ENCODE measurements around the gene ASAP3.

Gene ASAP3

DNA sequence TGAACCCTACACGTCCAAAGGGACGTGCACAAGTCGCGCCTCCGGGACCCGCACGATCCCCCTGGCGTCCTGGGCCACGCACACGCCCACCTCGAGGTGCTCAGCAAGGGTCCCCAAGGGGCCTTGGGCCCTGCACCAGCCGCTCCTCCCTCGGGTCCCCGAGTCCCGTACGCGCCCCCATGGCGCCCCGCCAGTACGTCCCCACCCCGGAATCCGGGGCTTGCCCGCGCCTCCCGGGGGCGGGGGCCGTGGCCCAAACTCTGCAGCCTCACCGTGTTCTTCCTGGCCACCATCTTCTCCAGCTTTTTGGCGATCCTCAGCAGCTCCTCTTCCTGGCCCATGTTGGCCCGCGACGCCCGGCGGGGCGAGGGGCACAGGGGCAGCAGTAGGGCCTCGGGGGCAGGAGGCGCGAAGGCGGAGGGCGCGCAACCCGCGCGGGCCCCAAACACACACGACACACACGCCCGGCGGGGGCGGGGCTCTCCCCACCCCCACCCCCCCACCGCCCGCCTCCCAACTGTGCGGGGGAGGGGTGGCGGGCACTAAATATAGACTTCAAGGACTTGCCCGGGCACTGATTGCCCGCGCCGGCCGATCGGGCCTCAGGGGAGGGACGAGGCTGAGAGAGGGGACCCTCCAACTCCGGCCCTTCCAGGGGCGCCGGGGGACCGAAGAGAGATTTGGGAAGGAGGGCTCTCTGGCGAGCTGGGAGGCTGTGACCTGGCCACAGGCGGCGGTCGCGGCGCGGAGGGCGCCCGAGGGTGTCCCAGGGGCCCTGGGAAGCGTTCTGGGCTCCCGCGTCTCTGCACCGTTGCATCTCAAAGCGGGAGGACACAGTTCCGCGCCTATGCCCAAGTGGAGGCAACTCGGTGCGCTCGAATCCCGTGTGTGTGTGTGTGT is 59.4 kb downstream of the ASAP3 start, which contains the start of gene TCEA3:
TSS of gene TCEA3 (minus strand) at position 456 of the 900 bp plus-strand sequence. CDS start at position 341, 115 bp downstream.
- H3K4me1 ChIP-seq (ENCODE audit: low read length): no peaks in the 10 kb centered on the region
- H3K9ac ChIP-seq (ENCODE audit: low read length): no peak within 1 kb of the TSS
- no peak within 1 kb of the TSS for H2AFZ ChIP-seq (ENCODE audit: low read depth, low read length)
- no peaks in the 10 kb centered on the region for H3K9me3 ChIP-seq (ENCODE audit: insufficient read depth, low read length)
- H4K20me1 ChIP-seq (ENCODE audit: insufficient read depth, low read length): no peaks in the 10 kb centered on the region
- H3K27ac ChIP-seq (ENCODE audit: low read length): no peak within 1 kb of the TSS
- no peaks in the 10 kb centered on the region for H3K36me3 ChIP-seq (replicated peaks; ENCODE audit: low read depth, low read length)
- no peak within 1 kb of the TSS for H3K4me3 ChIP-seq (ENCODE audit: low read length)
- TF ChIP-seq EZH2phosphoT487 (IDR thresholded peaks at IDR 0.05; ENCODE audit: low read depth): no peak
- TF ChIP-seq, protein P1, sequence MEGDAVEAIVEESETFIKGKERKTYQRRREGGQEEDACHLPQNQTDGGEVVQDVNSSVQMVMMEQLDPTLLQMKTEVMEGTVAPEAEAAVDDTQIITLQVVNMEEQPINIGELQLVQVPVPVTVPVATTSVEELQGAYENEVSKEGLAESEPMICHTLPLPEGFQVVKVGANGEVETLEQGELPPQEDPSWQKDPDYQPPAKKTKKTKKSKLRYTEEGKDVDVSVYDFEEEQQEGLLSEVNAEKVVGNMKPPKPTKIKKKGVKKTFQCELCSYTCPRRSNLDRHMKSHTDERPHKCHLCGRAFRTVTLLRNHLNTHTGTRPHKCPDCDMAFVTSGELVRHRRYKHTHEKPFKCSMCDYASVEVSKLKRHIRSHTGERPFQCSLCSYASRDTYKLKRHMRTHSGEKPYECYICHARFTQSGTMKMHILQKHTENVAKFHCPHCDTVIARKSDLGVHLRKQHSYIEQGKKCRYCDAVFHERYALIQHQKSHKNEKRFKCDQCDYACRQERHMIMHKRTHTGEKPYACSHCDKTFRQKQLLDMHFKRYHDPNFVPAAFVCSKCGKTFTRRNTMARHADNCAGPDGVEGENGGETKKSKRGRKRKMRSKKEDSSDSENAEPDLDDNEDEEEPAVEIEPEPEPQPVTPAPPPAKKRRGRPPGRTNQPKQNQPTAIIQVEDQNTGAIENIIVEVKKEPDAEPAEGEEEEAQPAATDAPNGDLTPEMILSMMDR (IDR thresholded peaks at IDR 0.05; ENCODE audit: low read depth, low read length): no peak
- H3K4me2 ChIP-seq (ENCODE audit: low read length): no peak within 1 kb of the TSS
- peaks cover 16% of the 10 kb centered on the region; the same call in 1 of the 2 replicates for H3K27me3 ChIP-seq (ENCODE audit: low read depth, low read length)
- H3K79me2 ChIP-seq (ENCODE audit: low read length): no peaks in the 10 kb centered on the region

DNA sequence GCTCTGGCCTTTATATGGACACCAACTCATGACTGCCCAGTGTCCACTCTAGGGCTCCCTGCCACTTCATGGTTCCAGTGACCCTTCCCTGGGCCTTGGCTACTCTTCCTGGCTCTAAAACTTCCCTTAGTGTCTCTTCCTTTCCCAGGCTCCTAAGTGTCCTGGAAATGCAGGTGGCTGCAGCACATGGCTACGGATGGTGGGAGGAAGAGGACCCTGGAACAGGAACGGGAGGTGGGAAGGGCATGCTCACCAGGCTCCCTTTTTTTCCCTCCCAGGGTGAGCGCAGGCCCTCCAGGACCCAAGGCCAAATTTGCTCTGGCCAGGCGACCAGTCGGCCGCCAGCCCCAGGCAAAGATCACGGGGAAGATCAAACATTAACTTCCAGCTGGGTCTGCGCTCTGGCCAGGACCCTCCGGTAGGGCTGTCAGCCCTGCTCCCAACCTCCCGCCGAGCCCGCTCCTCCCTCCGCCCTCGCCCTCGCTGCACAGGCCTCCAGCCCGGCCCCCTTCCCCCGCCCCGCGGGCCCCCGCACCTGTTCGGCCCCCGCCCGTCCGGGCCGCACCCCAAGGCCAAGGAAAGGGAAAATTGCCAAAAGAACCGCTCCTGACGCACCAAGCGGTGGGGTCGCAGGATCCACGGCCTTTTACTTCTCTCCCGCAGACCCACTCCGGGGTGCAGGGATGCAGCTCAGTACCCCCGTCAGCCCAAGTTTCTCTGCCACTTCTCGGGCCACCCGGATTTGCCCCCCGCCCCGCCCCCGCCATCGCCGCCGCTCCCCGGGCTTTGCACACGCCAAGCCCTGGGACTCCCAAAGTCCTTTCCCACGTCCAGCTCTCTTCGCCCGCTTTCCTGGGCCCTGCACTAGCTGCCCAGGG is 60.3 kb downstream of the ASAP3 start:
- no peak for TF ChIP-seq EZH2phosphoT487 (IDR thresholded peaks at IDR 0.05; ENCODE audit: low read depth)
- TF ChIP-seq, protein P1 (IDR thresholded peaks at IDR 0.05; ENCODE audit: low read depth, low read length): no peak
- H3K27me3 ChIP-seq (ENCODE audit: low read depth, low read length): 0 out of 2 replicates have a peak, but pooled peaks cover 10% of the 10 kb centered on the region
- H3K27ac ChIP-seq (ENCODE audit: low read length): no peak overlapping the region
- no peak overlapping the region for H2AFZ ChIP-seq (ENCODE audit: low read depth, low read length)
- no peaks in the 10 kb centered on the region for H3K79me2 ChIP-seq (ENCODE audit: low read length)
- no peaks in the 10 kb centered on the region for H4K20me1 ChIP-seq (ENCODE audit: insufficient read depth, low read length)
- no peaks in the 10 kb centered on the region for H3K4me1 ChIP-seq (ENCODE audit: low read length)
- H3K9ac ChIP-seq (ENCODE audit: low read length): no peak overlapping the region
- no peak overlapping the region for H3K4me2 ChIP-seq (ENCODE audit: low read length)
- H3K9me3 ChIP-seq (ENCODE audit: insufficient read depth, low read length): no peaks in the 10 kb centered on the region
- no peaks in the 10 kb centered on the region for H3K36me3 ChIP-seq (replicated peaks; ENCODE audit: low read depth, low read length)
- H3K4me3 ChIP-seq (ENCODE audit: low read length): no peak overlapping the region

DNA sequence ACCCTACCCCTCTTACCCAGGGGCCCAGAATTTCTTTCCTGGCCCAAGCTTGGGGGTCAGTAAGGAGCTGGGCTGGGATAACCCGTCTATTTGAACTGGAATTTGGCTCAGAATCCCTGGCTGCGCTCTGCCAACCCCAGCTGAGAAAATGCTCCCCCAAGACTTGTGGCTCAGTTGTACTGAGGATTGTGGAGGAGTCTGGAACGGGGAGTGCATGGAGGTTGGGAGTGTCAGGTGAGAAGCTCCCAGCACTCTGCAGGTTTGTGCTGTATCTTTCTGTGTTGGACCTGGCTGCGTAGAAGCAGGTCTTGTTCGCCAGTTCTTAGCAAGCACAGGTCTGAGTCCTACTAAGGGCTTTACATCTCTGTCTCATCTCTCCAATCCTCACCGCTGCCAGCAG is 61.0 kb downstream of the ASAP3 start:
- Histone ChIP-seq H2AFZ (ENCODE audit: low read depth, low read length) (no peak overlapping the region), H3K9me3 (ENCODE audit: insufficient read depth, low read length) (no peaks in the 10 kb centered on the region), H3K4me2 (ENCODE audit: low read length) (no peak overlapping the region), H4K20me1 (ENCODE audit: insufficient read depth, low read length) (no peaks in the 10 kb centered on the region), H3K4me1 (ENCODE audit: low read length) (no peaks in the 10 kb centered on the region), H3K27ac (ENCODE audit: low read length) (no peak overlapping the region), H3K27me3 (ENCODE audit: low read depth, low read length) (0 out of 2 replicates have a peak, but pooled peaks cover 4% of the 10 kb centered on the region), H3K79me2 (ENCODE audit: low read length) (no peaks in the 10 kb centered on the region), H3K4me3 (ENCODE audit: low read length) (no peak overlapping the region), H3K9ac (ENCODE audit: low read length) (no peak overlapping the region), H3K36me3 (replicated peaks; ENCODE audit: low read depth, low read length) (no peaks in the 10 kb centered on the region)
- no peak for TF ChIP-seq EZH2phosphoT487 (IDR thresholded peaks at IDR 0.05; ENCODE audit: low read depth)
- TF ChIP-seq, protein P1 (IDR thresholded peaks at IDR 0.05; ENCODE audit: low read depth, low read length): no peak
